Hepatocyte (in vitro differentiated cells): ENCODE measurements around the gene RPH3AL. TPM values are rescaled to one million over a fixed set of nuclear protein-coding genes. Genes with fewer than 3 reads are reported as not detected.

Experiments
- DNase-seq: peaks from one replicate; pipeline ENCODE4 v3.0.0-alpha.2; 2016; ENCODE audit warnings: low spot score
- H2AFZ ChIP-seq: fragments of 200-600 bp; sonication (generic); 2 replicates; pipeline ENCODE4 v1.6.0; 2016; ENCODE audit warnings: antibody characterized with exemption, mild to moderate bottlenecking
- H3K27ac ChIP-seq: fragments of 200-600 bp; sonication (generic); 2 replicates; pipeline ENCODE4 v1.5.1; 2016; ENCODE audit warnings: mild to moderate bottlenecking
- H3K27me3 ChIP-seq: fragments of 200-600 bp; sonication (generic); 2 replicates; pipeline ENCODE4 v1.6.1; 2016
- H3K36me3 ChIP-seq: fragments of 200-600 bp; sonication (generic); replicated peaks from 2 replicates; pipeline ENCODE4 v1.5.1; 2016; ENCODE audit warnings: low read depth; ENCODE audit not compliant: insufficient read depth
- H3K4me1 ChIP-seq: fragments of 200-600 bp; sonication (generic); 2 replicates; pipeline ENCODE4 v1.5.1; 2016; ENCODE audit warnings: mild to moderate bottlenecking, moderate library complexity; ENCODE audit not compliant: insufficient read depth
- H3K4me2 ChIP-seq: fragments of 200-600 bp; sonication (generic); 2 replicates; pipeline ENCODE4 v1.6.0; 2016
- H3K4me3 ChIP-seq: fragments of 200-600 bp; sonication (generic); 2 replicates; pipeline ENCODE4 v1.5.1; 2016; ENCODE audit warnings: mild to moderate bottlenecking
- H3K79me2 ChIP-seq: fragments of 200-600 bp; sonication (generic); 2 replicates; pipeline ENCODE4 v1.6.0; 2017; ENCODE audit warnings: mild to moderate bottlenecking
- H3K9me2 ChIP-seq: fragments of 200-600 bp; sonication (generic); replicated peaks from 2 replicates; pipeline ENCODE4 v1.6.0; 2017; ENCODE audit warnings: mild to moderate bottlenecking; ENCODE audit not compliant: insufficient read depth
- H3K9me3 ChIP-seq: fragments of 200-600 bp; sonication (generic); 2 replicates; pipeline ENCODE4 v1.5.1; 2016; ENCODE audit warnings: low read depth, mild to moderate bottlenecking
- H4K20me1 ChIP-seq: fragments of 200-600 bp; sonication (generic); 2 replicates; pipeline ENCODE4 v1.6.0; 2016; ENCODE audit warnings: mild to moderate bottlenecking; ENCODE audit not compliant: insufficient read depth, poor library complexity, severe bottlenecking
- EZH2 ChIP-seq: fragments of 200-600 bp; sonication (generic); IDR thresholded peaks from 2 replicates; pipeline ENCODE4 v1.6.1; 2016; ENCODE audit warnings: antibody characterized with exemption, mild to moderate bottlenecking, borderline replicate concordance
- EZH2phosphoT487 ChIP-seq: fragments of 200-600 bp; sonication (generic); IDR thresholded peaks from one replicate; pipeline ENCODE4 v1.6.1; 2018; ENCODE audit warnings: antibody characterized with exemption, mild to moderate bottlenecking, low read depth, moderate library complexity; ENCODE audit not compliant: unreplicated experiment, severe bottlenecking
- WGBS: methylation state at CpG from one replicate; pipeline ENCODE4 v1.1.6; 2016; ENCODE audit warnings: low lambda C conversion rate; ENCODE audit errors: missing lambda C conversion rate; 5-methylcytosine and 5-hydroxymethylcytosine counted together
- polyA plus RNA-seq: library from polyadenylated mRNA; unstranded; fragments of >200 nt; fragmentation: Nextera tagmentation; extraction: Ambion mirVana; gene quantifications from 2 replicates; pipeline ENCODE4 v1.2.1, GENCODE V29; 2016
- total RNA-seq: library from RNA; depleted of rRNA; stranded (reverse); fragments of >200 nt; gene quantifications from 2 replicates; pipeline ENCODE4 v1.2.3, GENCODE V29; 2014
- TF ChIP-seq, protein P1 (sequence below): fragments of 200-600 bp; sonication (generic); IDR thresholded peaks from 2 replicates; pipeline ENCODE4 v1.5.1; 2016; ENCODE audit warnings: antibody characterized with exemption, mild to moderate bottlenecking; ENCODE audit not compliant: poor library complexity

Gene RPH3AL
- total and polyA plus RNA-seq, 2 experiments from 2014 or later: 7.0 to 7.6 TPM

DNA sequence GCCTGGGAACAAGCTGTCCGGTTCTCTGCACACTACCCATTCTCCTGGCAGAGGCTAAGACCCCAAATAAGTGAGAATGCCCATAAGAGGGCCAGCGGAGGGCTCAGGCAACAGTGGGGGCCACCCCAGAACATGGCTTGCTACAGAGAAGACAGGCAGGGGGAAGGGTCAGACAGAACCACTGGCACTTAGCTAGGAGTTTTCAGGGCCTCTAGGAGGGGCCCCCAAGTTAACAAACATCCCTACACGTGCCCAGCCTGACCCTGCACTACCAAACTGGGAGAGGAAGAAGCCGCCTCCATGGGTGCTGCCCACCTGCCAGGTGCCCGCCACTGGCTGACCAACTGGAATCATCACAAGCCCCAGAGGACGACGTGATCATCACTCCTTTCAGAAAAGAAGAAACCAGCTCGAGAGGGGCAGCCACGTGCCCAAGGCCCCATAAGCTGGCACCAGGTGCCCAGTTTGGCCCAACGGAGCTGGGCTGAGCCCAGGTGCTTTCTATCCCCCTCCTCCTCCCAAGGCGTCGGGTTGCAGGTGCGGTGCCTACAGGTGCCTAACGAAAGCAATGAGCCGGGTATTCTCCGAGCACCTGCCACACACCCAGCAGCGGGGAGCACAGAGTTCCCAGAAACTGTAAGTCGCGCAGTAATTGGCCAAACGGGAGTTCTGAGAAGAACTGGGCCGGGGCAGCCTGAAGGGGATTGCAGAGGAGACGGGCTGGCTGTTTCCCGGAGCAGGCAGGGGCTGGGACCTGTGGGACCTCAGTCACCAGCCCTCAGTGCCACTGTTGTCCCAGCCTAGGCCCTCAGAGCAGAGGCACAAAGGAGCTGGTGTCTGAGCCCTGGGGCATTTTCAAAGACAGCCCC, 13.2 kb downstream of the RPH3AL start:
- no peaks in the 10 kb centered on the region for H3K79me2 ChIP-seq
- TF ChIP-seq, protein P1, sequence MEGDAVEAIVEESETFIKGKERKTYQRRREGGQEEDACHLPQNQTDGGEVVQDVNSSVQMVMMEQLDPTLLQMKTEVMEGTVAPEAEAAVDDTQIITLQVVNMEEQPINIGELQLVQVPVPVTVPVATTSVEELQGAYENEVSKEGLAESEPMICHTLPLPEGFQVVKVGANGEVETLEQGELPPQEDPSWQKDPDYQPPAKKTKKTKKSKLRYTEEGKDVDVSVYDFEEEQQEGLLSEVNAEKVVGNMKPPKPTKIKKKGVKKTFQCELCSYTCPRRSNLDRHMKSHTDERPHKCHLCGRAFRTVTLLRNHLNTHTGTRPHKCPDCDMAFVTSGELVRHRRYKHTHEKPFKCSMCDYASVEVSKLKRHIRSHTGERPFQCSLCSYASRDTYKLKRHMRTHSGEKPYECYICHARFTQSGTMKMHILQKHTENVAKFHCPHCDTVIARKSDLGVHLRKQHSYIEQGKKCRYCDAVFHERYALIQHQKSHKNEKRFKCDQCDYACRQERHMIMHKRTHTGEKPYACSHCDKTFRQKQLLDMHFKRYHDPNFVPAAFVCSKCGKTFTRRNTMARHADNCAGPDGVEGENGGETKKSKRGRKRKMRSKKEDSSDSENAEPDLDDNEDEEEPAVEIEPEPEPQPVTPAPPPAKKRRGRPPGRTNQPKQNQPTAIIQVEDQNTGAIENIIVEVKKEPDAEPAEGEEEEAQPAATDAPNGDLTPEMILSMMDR: no peak
- TF ChIP-seq EZH2: no peak
- TF ChIP-seq EZH2phosphoT487: no peak
- no peaks in the 10 kb centered on the region for H3K9me3 ChIP-seq
- no peak for DNase-seq
- H4K20me1 ChIP-seq: no peaks in the 10 kb centered on the region
- H3K4me1 ChIP-seq: peaks cover 7% of the 10 kb centered on the region
- no peaks in the 10 kb centered on the region for H3K27me3 ChIP-seq
- H3K27ac ChIP-seq: peak overlapping the region; percentile 2
- H2AFZ ChIP-seq: no peak overlapping the region
- H3K4me2 ChIP-seq: no peak overlapping the region
- no peak overlapping the region for H3K4me3 ChIP-seq
- no peaks in the 10 kb centered on the region for H3K36me3 ChIP-seq
- 88% methylated on average over 23 of the region's 23 CpGs for WGBS
- H3K9me2 ChIP-seq: no peaks in the 10 kb centered on the region

DNA sequence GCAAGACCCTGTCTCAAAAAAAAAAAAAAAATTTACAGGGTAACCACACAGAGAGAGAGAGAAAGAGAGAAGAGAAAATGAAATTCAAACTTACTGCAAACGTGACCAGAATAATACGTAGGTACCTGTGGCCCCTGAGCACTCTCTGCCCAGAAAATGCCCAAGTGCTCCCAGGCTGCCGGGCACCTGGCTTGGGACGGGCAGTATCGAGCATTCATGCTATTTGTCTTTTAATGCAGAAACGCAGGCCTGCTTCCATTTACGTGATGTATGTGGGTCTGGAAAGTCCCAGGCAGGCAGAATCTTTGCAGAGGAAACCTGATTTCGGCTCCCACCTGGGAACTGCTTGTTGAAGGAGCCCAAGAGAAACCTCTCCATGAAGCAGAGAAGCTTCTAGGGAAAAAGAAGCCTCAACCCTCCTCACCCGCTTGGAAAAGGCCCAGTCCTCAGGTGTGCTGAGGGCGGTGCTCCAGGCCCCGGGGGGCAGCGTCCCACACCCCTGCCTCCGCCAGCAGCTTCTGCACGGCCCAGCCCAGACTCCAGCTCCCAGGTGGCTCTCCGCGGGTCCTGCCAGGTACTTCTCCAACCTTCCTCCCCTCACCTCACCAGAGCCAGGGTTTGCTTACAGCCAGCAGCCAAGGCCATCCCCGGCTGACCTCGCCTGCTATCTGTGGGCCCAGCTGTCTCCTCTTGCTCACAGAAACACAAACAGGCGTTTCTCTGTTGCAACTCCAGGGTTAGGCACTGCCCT, 14.0 kb downstream of the RPH3AL start:
- H3K79me2 ChIP-seq: no peaks in the 10 kb centered on the region
- no peaks in the 10 kb centered on the region for H3K9me3 ChIP-seq
- no peak overlapping the region for H2AFZ ChIP-seq
- peak; percentile 56 for DNase-seq
- WGBS: 85% methylated on average over 19 of the region's 19 CpGs
- TF ChIP-seq EZH2 (no peak), EZH2phosphoT487 (no peak)
- TF ChIP-seq, protein P1: no peak
- no peaks in the 10 kb centered on the region for H4K20me1 ChIP-seq
- H3K27ac ChIP-seq: no peak overlapping the region
- H3K9me2 ChIP-seq: no peaks in the 10 kb centered on the region
- H3K4me1 ChIP-seq: peaks cover 15% of the 10 kb centered on the region
- H3K4me3 ChIP-seq: no peak overlapping the region
- no peak overlapping the region for H3K4me2 ChIP-seq
- H3K36me3 ChIP-seq: no peaks in the 10 kb centered on the region
- no peaks in the 10 kb centered on the region for H3K27me3 ChIP-seq

GRCh38 chr17:337866-338265, 14.7 kb downstream of the RPH3AL start:
- H3K4me1 ChIP-seq: peaks cover 15% of the 10 kb centered on the region
- no peaks in the 10 kb centered on the region for H3K27me3 ChIP-seq
- H3K79me2 ChIP-seq: no peaks in the 10 kb centered on the region
- H3K4me2 ChIP-seq: no peak overlapping the region
- H2AFZ ChIP-seq: no peak overlapping the region
- H3K27ac ChIP-seq: no peak overlapping the region
- H3K9me2 ChIP-seq: no peaks in the 10 kb centered on the region
- WGBS: 93% methylated on average over 7 of the region's 7 CpGs
- no peaks in the 10 kb centered on the region for H3K9me3 ChIP-seq
- H4K20me1 ChIP-seq: no peaks in the 10 kb centered on the region
- H3K36me3 ChIP-seq: no peaks in the 10 kb centered on the region
- no peak overlapping the region for H3K4me3 ChIP-seq
- TF ChIP-seq, protein P1: no peak
- TF ChIP-seq EZH2 (no peak), EZH2phosphoT487 (no peak)
- DNase-seq: no peak
